Kidney tubule cell (primary cell): ENCODE results near the gene TJP3.

Experiments used
- DNase-seq: peaks from one replicate; pipeline ENCODE4 v3.0.0-alpha.2; 2018; ENCODE audit warnings: low spot score

Gene TJP3

GRCh38 chr19:3691726-3692125 is 16.5 kb upstream of the TJP3 start:
- DNase-seq: no peak

- no peak for DNase-seq
These were observed 15.8 kb upstream of the TJP3 start for GRCh38 chr19:3692141-3693024.

- no peak for DNase-seq
These were observed 14.9 kb upstream of the TJP3 start for GRCh38 chr19:3693025-3693925.

GRCh38 chr19:3694361-3695123 is 13.6 kb upstream of the TJP3 start:
- no peak for DNase-seq

- no peak for DNase-seq
These were observed 13.0 kb upstream of the TJP3 start for GRCh38 chr19:3695124-3695733.

- no peak for DNase-seq
These were observed 12.1 kb upstream of the TJP3 start for GRCh38 chr19:3695986-3696659.

- no peak for DNase-seq
These were observed 11.6 kb upstream of the TJP3 start for GRCh38 chr19:3696660-3696995.

GRCh38 chr19:3697094-3697493 is 11.1 kb upstream of the TJP3 start:
- no peak for DNase-seq

- no peak for DNase-seq
These were observed 10.4 kb upstream of the TJP3 start for GRCh38 chr19:3697671-3698385.

GRCh38 chr19:3698386-3698950 is 9.7 kb upstream of the TJP3 start:
- DNase-seq: no peak

GRCh38 chr19:3698974-3699740 is 9.0 kb upstream of the TJP3 start:
- DNase-seq: peak; percentile 55

GRCh38 chr19:3699741-3700241 is 8.4 kb upstream of the TJP3 start:
- no peak for DNase-seq

- DNase-seq: peak; percentile 88
These were observed 7.7 kb upstream of the TJP3 start, which contains the start of gene PIP5K1C for GRCh38 chr19:3700242-3701032. TSS of gene PIP5K1C (minus strand) at chr19:3700468. CDS start at chr19:3700390, 78 bp downstream.

GRCh38 chr19:3701200-3701599 is 7.0 kb upstream of the TJP3 start:
- no peak for DNase-seq

- DNase-seq: no peak
These were observed 347 bp upstream of the TJP3 start for GRCh38 chr19:3707868-3708206.

- DNase-seq: peak; percentile 94
These were observed 2.2 kb downstream of the TJP3 start for GRCh38 chr19:3710265-3710812.

- no peak for DNase-seq
These were observed 4.8 kb downstream of the TJP3 start for GRCh38 chr19:3712663-3713611.
